ENCODE data around the gene SMYD3. TPM values are rescaled to one million over a fixed set of nuclear protein-coding genes. Genes with fewer than 3 reads are reported as not detected.

Gene SMYD3
- total and polyA plus RNA-seq, 9 of the 15 experiments (the other 6 are each of a cell fraction or from before 2014, with no cell fraction given) = 128 to 440 (median 197) TPM

GRCh38 chr1:246306415-246307037 is 200.6 kb downstream of the SMYD3 start (continued):
- TF ChIP-seq FOXP4 (CRISPR knock-in tag; IDR thresholded peaks at IDR 0.05; ENCODE audit: borderline replicate concordance) (no peak), RAD21 (CRISPR knock-in tag; conservative IDR thresholded peaks at IDR 0.05 in 1 of 2, IDR thresholded peaks at IDR 0.05 in 1 of 2) (peak in 1 of 2 experiments; percentile 2; a peak in 1 of 4 replicates), PHF21A (IDR thresholded peaks at IDR 0.05; ENCODE audit: borderline replicate concordance, low read depth) (no peak), PHF8 (IDR thresholded peaks at IDR 0.05; ENCODE audit: borderline replicate concordance, low read length) (no peak), SFPQ (IDR thresholded peaks at IDR 0.05; ENCODE audit: low read depth, low read length) (no peak), ZNF253 (CRISPR knock-in tag; conservative IDR thresholded peaks at IDR 0.05) (no peak), TRIM24 (IDR thresholded peaks at IDR 0.05) (peak; percentile 88 to 92), SP2 (IDR thresholded peaks at IDR 0.05; ENCODE audit: extremely low read depth, low read depth, low read length, poor library complexity, severe bottlenecking) (no peak), ZNF318 (IDR thresholded peaks at IDR 0.05; ENCODE audit: borderline replicate concordance in 1 of 2, low read depth in 1 of 2) (peak in 1 of 2 experiments; percentile 66; a peak in 1 of 4 replicates), SMC3 (conservative IDR thresholded peaks at IDR 0.05; ENCODE audit: insufficient read depth, low read depth, low read length) (no peak), C11orf30 (IDR thresholded peaks at IDR 0.05; ENCODE audit: low read depth) (peak; percentile 99), SUPT5H (IDR thresholded peaks at IDR 0.05) (no peak), ZNF124 (CRISPR knock-in tag; IDR thresholded peaks at IDR 0.05) (no peak)

All from K562 (cell line).